Measurements from ENCODE around the gene WWOX.

The WWOX gene

GRCh38 chr16:78192734-78193488 lies 93.5 kb downstream of the WWOX start:
- no peak for TF ChIP-seq CTCF (IDR thresholded peaks at IDR 0.05; ENCODE audit: control extremely low read depth, extremely low read depth, low read depth, missing control alignments)
- POLR2A ChIA-PET = no interaction called here
- CTCF ChIA-PET = no interaction called here
- DNase-seq (ENCODE audit: extremely low spot score) = no peak

- ChIA-PET POLR2A (no interaction called here), CTCF (no interaction called here)
- no peak for DNase-seq (ENCODE audit: extremely low spot score)
- no peak for TF ChIP-seq CTCF (IDR thresholded peaks at IDR 0.05; ENCODE audit: control extremely low read depth, extremely low read depth, low read depth, missing control alignments)
Observed at GRCh38 chr16:78194948-78195347, 95.5 kb downstream of the WWOX start.

- ChIA-PET POLR2A (interaction anchor here (0.6 kb wide), 1 partner anchor 443 kb away, joined by 3 read pairs; no protein-coding TSS in a partner anchor), CTCF (no interaction called here)
- no peak for TF ChIP-seq CTCF (IDR thresholded peaks at IDR 0.05; ENCODE audit: control extremely low read depth, extremely low read depth, low read depth, missing control alignments)
- no peak for DNase-seq (ENCODE audit: extremely low spot score)
Observed at GRCh38 chr16:78195797-78196196, 96.3 kb downstream of the WWOX start.

GRCh38 chr16:78196502-78196901 lies 97.0 kb downstream of the WWOX start:
- no peak for TF ChIP-seq CTCF (IDR thresholded peaks at IDR 0.05; ENCODE audit: control extremely low read depth, extremely low read depth, low read depth, missing control alignments)
- CTCF ChIA-PET = no interaction called here
- POLR2A ChIA-PET = no interaction called here
- DNase-seq (ENCODE audit: extremely low spot score) = no peak

GRCh38 chr16:78198288-78198687 lies 98.8 kb downstream of the WWOX start:
- ChIA-PET CTCF (no interaction called here), POLR2A (no interaction called here)
- DNase-seq (ENCODE audit: extremely low spot score) = no peak
- no peak for TF ChIP-seq CTCF (IDR thresholded peaks at IDR 0.05; ENCODE audit: control extremely low read depth, extremely low read depth, low read depth, missing control alignments)

- ChIA-PET CTCF (no interaction called here), POLR2A (no interaction called here)
- TF ChIP-seq CTCF (IDR thresholded peaks at IDR 0.05; ENCODE audit: control extremely low read depth, extremely low read depth, low read depth, missing control alignments) = no peak
- DNase-seq (ENCODE audit: extremely low spot score) = no peak
Observed at GRCh38 chr16:78199325-78200022, 100.0 kb downstream of the WWOX start.
